Activated naive CD8-positive, alpha-beta T cell treated with anti-CD3 and anti-CD28 coated beads, Interleukin-2, amount 50 U/mL, for 16 hours (primary cell): ENCODE data around the gene CRYBG3.

Experiments
- DNase-seq: peaks from one replicate; pipeline ENCODE4 v3.0.0-alpha.2; 2020; ENCODE audit warnings: low read depth, low spot score

Gene CRYBG3

DNA sequence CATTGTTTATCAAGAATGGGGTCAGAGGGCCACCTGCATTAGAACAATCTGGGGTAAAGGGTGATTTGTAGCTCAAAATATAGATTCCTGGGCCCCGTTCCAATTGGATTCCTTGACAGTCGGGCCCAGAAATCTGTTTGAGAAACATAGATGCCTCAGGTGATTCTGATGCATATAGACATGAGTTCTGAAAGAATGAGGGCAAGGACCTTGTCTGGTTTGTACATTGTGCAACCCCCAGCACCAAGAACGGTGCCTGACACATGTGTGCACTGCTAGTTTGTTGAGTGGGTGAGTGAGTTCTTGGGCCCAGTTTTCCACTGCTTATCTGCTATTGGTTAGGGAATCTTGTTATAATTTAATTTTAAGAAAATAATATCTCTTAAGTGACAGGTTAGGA, 16.6 kb downstream of the CRYBG3 start:
- DNase-seq, result no peak

- no peak for DNase-seq
These were observed 18.1 kb downstream of the CRYBG3 start for GRCh38 chr3:97839944-97840343.

DNA sequence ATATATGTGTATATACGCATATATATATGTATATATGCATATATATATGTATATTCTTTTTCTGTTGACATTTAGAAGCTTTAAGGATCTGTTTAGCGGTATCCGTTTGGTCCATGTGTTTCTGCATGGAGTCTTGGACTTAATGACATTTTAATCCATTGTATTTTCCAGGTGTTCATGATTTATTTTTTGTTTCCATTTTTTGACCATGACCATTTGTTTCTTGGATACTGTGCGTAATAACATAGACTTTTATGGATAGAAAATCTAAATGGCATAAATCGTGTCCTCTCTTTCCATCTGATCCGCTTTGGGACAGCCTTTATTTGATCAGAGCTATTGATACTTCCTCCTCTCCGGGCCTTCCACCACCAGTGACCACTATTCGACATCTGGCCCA, 19.5 kb downstream of the CRYBG3 start:
- DNase-seq, result no peak

GRCh38 chr3:97841956-97842355, 20.1 kb downstream of the CRYBG3 start:
- no peak for DNase-seq

DNA sequence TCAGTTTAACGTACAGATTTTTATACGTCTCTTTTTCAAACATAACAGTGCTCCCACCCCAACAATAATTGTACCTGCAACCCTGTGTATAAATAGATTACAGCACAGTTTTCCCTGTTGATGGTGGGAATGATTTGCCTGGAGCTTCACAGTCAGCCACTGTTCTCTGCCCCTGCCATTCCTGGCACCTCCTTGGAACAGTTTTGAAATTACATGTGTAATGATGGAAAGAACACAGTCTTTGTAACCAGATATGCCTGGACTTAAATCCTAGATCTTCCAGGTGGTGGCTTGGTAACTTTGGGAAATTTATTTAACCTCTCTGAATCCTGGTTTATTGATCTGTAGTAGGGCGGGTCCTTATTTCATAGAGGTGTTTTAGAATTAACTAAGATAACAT, 27.0 kb downstream of the CRYBG3 start:
- DNase-seq, result no peak

GRCh38 chr3:97857401-97857800, 35.6 kb downstream of the CRYBG3 start:
- no peak for DNase-seq

DNA sequence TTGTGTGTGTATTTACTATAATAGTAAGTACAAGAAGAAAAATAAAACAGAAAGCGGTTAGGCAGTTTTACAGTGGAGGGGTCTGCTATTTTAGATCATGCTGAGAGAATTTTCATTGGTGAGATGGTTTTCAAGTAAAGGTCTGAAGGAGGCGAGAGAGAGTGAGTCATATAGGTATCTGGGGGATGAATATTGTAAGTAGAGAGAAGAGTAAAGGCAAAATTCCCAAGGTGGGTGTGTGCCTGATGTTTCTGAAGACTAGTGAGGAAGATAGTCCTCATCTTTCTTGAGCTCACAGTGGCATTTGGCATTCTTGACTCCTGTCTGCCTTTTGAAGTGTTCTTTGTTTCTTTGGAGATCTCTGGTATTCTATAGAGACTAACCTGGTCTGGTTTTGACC, 38.6 kb downstream of the CRYBG3 start:
- no peak for DNase-seq

GRCh38 chr3:97862582-97862981, 40.8 kb downstream of the CRYBG3 start:
- DNase-seq, result no peak

GRCh38 chr3:97863031-97863430, 41.2 kb downstream of the CRYBG3 start:
- DNase-seq, result no peak

- no peak for DNase-seq
These were observed 42.0 kb downstream of the CRYBG3 start for GRCh38 chr3:97863775-97864174.

DNA sequence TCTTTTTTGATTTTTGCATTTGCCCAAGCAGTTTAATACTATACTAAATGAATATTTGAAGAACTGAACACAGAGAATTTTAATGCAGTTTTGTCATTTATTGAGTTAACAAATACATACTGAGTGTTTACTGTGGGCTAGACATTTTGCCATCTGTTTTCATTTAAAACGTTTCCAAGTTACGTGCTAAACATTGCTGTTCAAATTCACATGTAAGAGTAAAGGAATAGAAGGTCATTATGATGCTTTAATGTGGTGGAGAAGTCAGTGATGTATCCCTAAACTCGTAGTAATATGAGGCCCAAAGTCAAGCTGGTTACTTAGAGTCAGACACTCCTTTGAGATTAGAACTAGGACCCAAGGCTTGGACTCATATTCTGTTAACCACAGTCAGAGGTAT, 49.4 kb downstream of the CRYBG3 start:
- DNase-seq, result no peak

- no peak for DNase-seq
These were observed 50.2 kb downstream of the CRYBG3 start for GRCh38 chr3:97871801-97872524.

DNA sequence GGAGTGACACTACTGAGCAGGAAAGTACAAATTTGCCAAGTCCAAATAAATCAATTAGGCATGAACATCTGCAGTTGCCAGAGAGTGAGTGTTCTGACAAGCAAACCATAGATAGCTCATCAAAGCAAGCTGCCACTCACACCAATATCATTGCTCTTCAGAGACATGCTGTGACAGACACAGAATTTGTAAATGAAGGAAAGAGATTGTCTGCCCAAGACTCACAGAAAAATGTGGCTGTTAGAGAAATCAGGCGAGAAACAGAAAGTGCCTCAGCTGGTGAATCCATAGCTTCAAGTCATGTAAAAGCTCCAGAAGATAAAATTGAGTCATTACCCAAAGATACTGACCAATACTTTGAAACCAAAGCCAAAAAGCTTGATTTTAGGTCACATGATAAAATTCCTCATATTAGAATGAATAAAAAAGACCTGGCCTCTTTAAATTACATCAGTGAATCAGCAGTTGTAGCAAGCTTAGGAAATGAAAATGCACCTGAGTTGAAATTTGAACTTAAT, 50.8 kb downstream of the CRYBG3 start:
- DNase-seq, result no peak

GRCh38 chr3:97880267-97880666, 58.5 kb downstream of the CRYBG3 start:
- DNase-seq, result no peak

DNA sequence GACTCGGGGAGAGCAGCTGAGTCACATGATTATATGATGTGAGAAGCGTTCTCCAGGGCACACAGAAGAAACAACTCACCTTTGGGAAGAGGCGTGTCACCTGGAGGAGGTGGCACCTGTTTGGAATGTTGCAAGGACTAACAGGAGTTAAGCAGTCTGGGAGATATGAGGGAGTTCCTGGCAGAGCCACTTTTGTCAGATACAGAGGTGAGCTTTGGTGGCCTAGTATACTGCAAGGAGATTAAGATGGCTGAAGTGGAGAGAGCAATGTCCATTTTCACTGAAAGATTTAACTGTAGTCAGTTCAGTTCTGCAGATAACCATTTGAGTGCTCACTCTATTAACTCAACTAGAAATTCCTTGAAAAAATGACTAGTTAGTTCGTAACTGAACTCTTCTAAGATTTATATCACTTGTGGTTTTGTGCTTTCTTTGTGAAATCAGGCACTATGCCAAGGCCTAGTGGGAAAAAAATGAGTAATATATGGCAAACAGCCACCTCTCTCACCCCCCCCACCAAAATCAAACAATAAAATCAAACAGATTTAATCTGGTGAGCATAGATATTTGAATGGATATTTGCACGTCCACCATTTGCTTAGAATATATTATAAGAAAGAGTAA, 61.3 kb downstream of the CRYBG3 start:
- no peak for DNase-seq

- no peak for DNase-seq
These were observed 61.9 kb downstream of the CRYBG3 start for GRCh38 chr3:97883736-97884135.

DNA sequence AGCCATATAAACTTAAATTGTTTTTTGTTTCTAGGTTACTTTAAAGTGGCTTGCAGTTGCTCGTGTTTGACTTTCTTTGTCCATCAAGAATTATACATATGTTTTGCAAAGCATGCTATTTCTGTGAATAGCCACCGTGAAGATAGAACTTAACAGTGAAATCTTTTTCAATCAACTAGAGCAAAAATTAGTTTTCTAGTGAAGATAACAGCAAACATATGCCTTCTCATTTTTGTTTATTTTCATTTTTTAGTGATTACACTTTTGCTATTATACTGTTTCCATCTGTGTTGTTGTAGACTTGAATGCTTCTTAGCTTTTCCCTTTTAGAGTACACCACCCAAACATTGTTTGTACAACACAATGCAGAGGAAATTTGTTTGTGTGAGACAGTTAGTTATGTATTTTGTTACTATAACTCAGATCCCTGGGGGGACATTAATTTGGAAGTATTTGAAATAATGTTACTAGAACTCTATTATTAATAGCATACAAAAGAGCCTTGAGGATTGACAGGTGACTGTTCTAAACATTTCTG, 62.8 kb downstream of the CRYBG3 start:
- no peak for DNase-seq

DNA sequence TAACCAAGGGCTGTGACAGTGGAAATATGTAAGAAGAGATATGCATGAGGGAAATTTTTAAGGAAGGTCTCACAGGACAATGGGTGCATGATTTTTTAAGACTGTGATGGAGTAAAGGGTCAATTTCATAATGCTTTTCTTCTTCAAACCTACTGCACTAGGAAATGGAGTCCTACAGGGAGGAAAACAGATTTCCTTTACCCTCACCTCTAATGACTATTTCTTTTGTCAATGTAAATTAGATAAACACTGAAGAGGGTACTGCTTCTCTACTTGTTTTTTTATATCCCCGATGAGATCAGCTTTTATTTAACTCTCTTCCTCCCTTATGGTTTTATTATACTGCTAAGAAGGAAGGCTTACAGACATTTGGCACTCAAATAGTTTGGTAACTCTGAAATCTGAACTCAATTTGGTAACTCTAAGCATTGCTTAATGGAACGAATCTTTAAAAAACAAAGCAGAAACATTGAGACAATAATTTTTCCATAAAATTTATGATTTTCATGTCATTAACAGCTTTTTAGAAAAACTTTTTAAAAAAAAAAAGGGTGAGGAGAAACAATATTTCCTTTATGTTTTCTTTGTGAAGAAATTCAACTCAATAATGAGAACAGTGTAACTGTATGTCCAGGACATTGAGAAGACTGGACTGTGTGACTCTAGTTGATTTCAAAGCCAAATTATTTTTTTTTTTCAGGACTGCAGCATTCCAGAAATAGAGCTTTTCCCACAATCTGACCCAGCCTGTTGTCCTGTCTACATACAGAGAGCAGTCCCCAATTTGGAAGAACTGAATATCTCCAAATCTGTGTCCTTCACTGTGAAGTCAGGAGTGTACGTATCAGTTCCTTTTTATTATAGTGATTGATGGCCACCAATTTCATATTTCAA, 64.4 kb downstream of the CRYBG3 start:
- DNase-seq, result no peak

DNA sequence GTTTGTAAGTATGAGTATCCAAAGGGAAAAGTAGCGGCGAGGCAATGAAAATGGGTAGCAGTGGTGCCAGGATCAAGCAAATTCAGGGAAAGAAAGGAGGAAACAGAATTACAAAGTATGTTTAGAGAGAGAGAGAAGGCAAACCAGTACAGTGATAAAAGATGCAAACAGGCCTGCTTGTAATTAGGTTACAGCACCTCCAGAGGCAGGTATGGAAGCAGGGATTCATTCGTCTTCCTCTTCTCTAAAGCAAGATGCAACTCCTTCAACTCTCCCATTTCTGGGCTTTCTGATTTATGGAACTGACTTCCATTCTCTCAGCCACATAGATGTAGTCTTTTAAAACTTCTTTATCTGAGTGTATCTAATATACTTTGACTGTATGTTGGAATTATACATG, 68.0 kb downstream of the CRYBG3 start:
- no peak for DNase-seq

DNA sequence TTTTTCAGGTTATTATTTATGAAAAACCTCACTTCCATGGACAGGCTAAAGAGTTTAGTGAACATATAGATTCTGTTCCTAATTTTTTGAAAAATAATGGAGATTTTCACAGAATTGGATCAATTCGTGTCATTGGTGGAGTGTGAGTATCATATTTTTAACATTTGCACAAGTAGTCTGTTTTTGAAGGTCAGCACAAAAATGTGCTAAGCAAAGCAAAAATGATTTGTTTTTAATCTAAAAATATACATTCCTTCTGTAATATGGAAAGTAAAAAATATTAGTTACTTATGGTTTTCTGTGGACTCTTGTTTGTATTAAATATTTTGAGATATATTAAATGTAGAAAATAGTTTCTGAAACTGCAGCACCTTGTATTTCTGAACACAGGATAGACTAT, 71.0 kb downstream of the CRYBG3 start:
- no peak for DNase-seq

GRCh38 chr3:97895216-97895615, 73.4 kb downstream of the CRYBG3 start:
- DNase-seq, result no peak

DNA sequence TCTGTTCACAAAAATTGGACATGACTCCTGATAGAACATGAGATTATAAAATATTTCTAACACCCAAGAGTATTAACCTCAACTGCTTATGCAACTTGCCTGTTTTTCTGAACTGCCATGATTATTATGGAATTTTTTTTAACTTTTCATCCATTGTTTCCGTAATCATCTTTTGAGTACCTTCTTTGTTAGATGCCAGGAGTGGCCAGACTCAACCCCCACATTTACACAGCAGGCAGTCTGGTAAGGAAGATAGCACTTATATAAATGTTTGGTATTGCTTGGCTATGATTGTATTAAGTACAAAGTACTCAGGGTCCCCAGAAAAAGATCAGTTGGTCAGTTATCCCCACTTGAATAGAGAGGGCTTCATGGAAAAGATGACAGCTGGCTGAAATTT, 74.3 kb downstream of the CRYBG3 start:
- no peak for DNase-seq
